Astrocyte of the cerebellum (primary cell): Measurements from ENCODE around the gene ARHGAP8.
"Not testable (repeated sequence)": the region's sequence is repeated elsewhere in the genome, so short reads cannot be mapped to it uniquely, and the experiment has no call there.

Experiments used
- DNase-seq: peaks from one replicate; pipeline ENCODE4 v3.0.0-alpha.2; 2011; ENCODE audit warnings: low read depth
- H3K4me3 ChIP-seq: 2 replicates; pipeline ENCODE4 v1.5.1; 2011; ENCODE audit warnings: mild to moderate bottlenecking, low read depth, low read length, moderate library complexity
- in situ Hi-C: cut with HindIII; loops from 2 replicates; pipeline ENCODE4 v1.10.0; 2017; ENCODE audit warnings: low sequenced_read_pairs
- TF ChIP-seq, protein P1 (sequence below): IDR thresholded peaks from 2 replicates; pipeline ENCODE4 v1.5.1; 2012; ENCODE audit warnings: low read length, low read depth, moderate library complexity, mild to moderate bottlenecking; ENCODE audit errors: missing control alignments

ARHGAP8 gene

DNA sequence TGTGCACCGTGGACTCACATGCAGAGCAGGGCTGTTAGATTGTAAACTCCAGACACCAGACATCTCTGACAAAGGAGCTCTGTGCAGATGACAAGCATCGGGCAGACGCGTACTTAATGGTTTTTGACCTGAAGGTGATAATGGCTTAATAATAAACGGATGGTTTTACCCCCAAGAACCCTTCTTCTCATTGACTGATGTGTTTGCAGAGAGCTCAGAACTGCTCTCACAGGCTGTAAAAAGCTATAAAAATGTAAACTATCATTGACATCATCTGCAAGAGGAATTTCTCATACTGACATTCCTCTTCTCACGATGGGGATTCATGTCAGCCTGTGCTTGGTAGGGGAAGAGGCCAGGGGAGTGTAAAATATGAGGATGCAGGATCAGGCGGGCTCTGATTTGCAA lies 8.6 kb upstream of the ARHGAP8 start:
- no peak for DNase-seq
- no peak overlapping the region for H3K4me3 ChIP-seq
- TF ChIP-seq, protein P1, sequence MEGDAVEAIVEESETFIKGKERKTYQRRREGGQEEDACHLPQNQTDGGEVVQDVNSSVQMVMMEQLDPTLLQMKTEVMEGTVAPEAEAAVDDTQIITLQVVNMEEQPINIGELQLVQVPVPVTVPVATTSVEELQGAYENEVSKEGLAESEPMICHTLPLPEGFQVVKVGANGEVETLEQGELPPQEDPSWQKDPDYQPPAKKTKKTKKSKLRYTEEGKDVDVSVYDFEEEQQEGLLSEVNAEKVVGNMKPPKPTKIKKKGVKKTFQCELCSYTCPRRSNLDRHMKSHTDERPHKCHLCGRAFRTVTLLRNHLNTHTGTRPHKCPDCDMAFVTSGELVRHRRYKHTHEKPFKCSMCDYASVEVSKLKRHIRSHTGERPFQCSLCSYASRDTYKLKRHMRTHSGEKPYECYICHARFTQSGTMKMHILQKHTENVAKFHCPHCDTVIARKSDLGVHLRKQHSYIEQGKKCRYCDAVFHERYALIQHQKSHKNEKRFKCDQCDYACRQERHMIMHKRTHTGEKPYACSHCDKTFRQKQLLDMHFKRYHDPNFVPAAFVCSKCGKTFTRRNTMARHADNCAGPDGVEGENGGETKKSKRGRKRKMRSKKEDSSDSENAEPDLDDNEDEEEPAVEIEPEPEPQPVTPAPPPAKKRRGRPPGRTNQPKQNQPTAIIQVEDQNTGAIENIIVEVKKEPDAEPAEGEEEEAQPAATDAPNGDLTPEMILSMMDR = no peak
- in situ Hi-C loops = no loop called here

DNA sequence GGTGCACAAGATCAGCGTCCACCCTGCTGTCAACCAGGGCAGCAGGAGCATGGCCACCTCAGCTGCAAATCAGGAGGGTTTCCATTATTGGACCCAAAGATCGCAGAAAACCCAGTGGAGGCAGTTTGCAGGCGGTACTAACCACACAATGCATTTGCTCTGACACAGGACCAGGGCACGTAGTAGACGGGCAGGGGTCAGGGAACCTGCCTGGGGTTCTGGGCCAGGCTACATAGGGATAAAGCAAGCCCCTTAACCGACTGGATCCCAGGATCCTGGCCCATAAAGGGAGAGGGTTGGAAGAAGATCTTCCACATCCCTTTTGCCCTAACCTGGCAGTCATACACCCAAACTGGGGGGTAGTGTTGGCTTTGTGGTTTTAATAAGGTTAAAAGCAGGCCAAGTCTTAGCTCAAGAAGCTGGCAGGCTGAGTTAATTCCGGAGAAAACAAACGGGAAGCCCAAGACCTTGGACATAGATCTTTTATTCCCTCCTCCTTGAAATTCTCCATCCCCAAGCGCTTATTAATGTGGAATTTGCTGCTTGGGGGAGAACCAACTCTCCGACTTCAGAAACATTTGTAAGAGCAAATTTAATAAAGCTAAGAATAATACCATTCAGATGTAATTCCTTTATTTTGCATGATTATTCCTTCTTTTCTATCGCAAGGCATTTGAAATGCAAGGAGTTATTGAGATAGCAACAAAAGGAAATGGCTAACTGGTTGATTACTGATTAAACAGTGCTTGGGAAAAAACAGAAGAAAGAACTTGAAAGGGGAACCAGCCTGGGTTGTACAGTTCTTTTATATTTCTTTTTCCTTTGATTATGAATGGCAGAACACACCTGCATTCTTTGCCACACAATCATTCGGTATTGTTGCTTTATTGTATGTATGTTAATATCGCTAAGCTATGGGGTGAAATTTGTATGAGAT lies 6.3 kb upstream of the ARHGAP8 start:
- in situ Hi-C loops = no loop called here
- no peak for DNase-seq
- TF ChIP-seq, protein P1 = no peak
- H3K4me3 ChIP-seq = no peak overlapping the region

DNA sequence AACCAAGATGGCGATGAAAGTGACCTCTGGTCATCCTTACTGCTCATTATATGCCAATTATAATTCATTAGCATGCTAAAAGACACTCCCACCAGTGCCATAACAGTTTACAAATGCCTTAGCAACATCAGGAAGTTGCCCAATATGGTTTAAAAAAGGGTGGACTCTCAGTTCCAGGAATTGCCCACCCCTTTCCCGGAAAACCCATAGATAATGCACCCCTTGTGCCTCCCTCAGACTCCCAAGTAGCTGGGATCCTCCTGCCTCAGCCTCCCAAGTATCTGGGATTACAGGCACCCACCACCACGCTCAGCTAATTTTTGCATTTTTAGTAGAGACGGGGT lies 4.6 kb upstream of the ARHGAP8 start:
- DNase-seq, H3K4me3 ChIP-seq, in situ Hi-C loops: not testable (repeated sequence)

DNA sequence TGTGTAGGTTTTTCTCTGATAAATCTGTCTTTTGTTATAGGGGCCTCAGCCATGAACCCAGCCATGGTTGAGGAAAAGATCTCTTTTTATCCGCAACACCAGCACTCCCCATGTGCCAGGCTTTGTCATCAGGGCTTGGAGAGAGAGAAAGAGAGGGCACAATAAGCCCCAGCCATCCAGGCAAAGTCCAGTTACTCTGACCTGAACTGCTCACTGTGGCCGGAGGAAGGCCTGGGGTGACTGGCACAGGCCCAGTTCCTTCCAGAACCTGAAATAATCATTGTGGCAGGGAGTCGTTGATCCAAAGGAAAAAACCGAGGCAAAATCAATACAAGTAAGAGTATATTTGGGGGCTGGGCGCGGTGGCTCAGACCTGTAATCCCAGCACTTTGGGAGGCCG lies 3.9 kb upstream of the ARHGAP8 start:
- in situ Hi-C loops = no loop called here

DNA sequence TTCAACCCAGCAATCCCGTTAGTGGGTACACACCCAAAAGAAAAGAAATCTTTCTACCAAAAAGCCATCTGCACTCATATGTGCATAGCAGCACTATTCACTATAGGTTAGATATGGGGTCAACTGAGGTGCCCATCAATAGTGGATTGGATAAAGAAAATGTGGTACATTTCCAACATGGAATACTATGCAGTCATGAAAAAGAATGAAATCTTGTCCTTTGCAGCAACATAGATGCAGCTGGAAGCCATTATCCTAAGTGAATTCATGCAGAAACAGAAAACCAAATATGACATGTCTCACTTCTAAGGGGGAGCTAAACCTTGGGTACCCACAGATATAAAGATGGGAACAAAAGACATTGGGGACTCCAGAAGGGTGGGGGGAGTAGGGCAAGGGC lies 1.9 kb upstream of the ARHGAP8 start:
- TF ChIP-seq, protein P1 = no peak
- no peak overlapping the region for H3K4me3 ChIP-seq
- in situ Hi-C loops = no loop called here
- DNase-seq = no peak

More for the DNA sequence above, 3.9 kb upstream of the ARHGAP8 start:
- TF ChIP-seq, protein P1 = no peak
- no peak overlapping the region for H3K4me3 ChIP-seq
- DNase-seq = no peak

DNA sequence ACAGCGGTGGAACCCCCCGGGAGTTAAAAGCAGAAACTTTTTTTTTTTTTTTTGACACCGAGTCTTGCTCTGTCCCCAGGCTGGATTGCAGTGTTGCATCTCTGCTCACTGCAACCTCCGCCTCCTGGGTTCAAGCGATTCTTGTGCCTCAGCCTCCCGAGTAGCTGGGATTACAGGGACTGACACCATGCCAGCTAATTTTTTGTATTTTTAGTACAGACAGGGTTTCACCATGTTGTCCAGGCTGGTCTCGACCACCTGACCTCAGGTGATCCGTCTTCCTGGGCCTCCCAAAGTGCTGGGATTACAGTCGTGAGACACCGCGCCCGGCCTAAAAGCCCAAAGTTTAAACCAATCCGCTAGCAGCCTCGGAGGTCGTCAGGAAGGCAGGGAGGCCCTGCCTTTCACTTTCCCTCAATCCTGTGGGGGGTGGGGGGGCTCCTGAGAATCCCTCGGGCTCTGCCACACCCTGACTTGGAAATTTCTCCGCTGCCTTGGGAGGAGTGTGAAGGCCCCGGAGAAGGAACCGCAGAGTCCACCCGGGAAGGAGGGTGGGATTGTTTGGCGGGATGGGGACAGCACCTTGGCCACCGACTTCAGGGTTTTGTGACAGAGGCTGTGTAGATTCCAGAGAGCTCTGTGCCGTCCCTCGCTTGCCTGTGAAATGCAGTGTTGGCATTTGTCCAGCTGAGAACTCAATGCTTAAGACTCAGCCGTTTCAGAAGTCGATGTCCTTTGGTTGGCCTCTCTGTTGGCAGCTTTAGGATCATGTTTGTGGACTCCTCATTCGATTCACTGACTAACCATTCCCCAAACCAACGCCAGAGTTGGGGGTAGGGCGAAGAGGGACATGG lies 1.0 kb downstream of the ARHGAP8 start:
- H3K4me3 ChIP-seq = no peak overlapping the region
- TF ChIP-seq, protein P1 = no peak
- peak; percentile 63 for DNase-seq
- in situ Hi-C loops = no loop called here

DNA sequence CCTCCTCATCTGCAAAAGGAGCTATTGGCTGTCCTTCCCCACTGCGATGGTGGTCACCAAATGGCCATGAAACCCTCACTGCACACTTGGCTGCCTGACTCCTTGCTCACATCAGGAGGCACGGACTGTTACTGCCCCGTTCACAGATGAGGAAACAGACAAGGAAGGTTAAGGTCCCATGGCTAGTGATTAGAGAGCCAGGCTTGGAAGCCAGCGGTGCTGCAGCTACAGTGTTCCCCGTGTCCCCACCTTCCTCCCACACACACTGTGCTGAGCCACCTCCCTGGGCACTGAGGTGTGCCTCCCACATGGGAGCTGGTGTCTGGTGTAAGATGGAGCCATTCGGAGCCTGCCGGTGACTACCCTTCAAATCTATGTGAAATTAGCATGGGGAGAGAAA lies 2.6 kb downstream of the ARHGAP8 start:
- no peak overlapping the region for H3K4me3 ChIP-seq
- TF ChIP-seq, protein P1 = no peak
- in situ Hi-C loops = no loop called here
- DNase-seq = no peak
